Nephron progenitor cell (in vitro differentiated cells): ENCODE results near the gene URB1.

Experiments used
- DNase-seq: peaks from one replicate; pipeline ENCODE4 v3.0.0; 2021
- H3K27ac Mint-ChIP-seq: 2 replicates; pipeline ENCODE4 v1.8.0; 2021; ENCODE audit warnings: mild to moderate bottlenecking, moderate library complexity, mixed read lengths
- H3K27me3 Mint-ChIP-seq: 2 replicates; pipeline ENCODE4 v1.8.0; 2021; ENCODE audit warnings: mild to moderate bottlenecking, low read depth, mixed read lengths; ENCODE audit not compliant: poor library complexity
- H3K36me3 Mint-ChIP-seq: 2 replicates; pipeline ENCODE4 v1.8.0; 2021; ENCODE audit warnings: low read depth, mixed read lengths
- H3K4me1 Mint-ChIP-seq: 2 replicates; pipeline ENCODE4 v1.8.0; 2021; ENCODE audit warnings: mixed read lengths
- H3K4me3 Mint-ChIP-seq: 2 replicates; pipeline ENCODE4 v1.8.0; 2021; ENCODE audit warnings: mild to moderate bottlenecking, moderate library complexity, mixed read lengths
- H3K9me3 Mint-ChIP-seq: 2 replicates; pipeline ENCODE4 v1.8.0; 2021; ENCODE audit warnings: mild to moderate bottlenecking, moderate library complexity, mixed read lengths
- CTCF ChIP-seq: fragments of 200-600 bp; sonication (generic); IDR thresholded peaks from 2 replicates; pipeline ENCODE4 v1.5.0; 2021; ENCODE audit warnings: antibody characterized with exemption

The URB1 gene

DNA sequence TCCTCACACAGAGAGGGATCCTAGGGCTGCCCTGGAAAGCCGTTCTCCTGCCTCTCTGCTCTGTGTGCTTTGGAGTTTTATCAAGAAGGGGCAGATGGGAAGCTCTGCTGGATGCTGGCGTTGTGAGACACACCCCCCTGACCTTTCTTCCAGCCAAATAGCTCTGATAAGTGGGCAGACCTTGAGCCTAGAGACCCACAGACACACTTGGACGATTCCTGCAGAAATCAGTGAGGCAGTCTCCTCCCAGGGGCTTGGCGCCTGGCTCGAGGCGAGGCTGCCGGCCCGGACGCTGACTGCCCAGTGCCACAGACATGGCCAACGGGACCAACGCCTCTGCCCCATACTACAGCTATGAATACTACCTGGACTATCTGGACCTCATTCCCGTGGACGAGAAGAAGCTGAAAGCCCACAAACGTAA lies 94.1 kb downstream of the URB1 start, which contains the start of gene MRAP:
Gene MRAP (plus strand): TSS at position 198 of the 424 bp plus-strand sequence. CDS start 117 bp downstream, at position 315.
- Mint-ChIP-seq H3K4me3 (no peak within 1 kb of the TSS), H3K36me3 (peaks cover 23% of the 10 kb centered on the region), H3K9me3 (no peaks in the 10 kb centered on the region), H3K27me3 (no peaks in the 10 kb centered on the region), H3K27ac (peak within 1 kb of the TSS; percentile 45), H3K4me1 (no peaks in the 10 kb centered on the region)
- no peak for DNase-seq
- TF ChIP-seq CTCF = no peak

GRCh38 chr21:32298148-32298559 lies 94.7 kb downstream of the URB1 start:
- Mint-ChIP-seq H3K27ac (no peak overlapping the region), H3K9me3 (no peaks in the 10 kb centered on the region), H3K36me3 (peaks cover 23% of the 10 kb centered on the region), H3K4me1 (no peaks in the 10 kb centered on the region), H3K4me3 (no peak overlapping the region), H3K27me3 (no peaks in the 10 kb centered on the region)
- TF ChIP-seq CTCF = no peak
- no peak for DNase-seq

GRCh38 chr21:32297449-32297848 lies 95.4 kb downstream of the URB1 start:
- H3K27me3 Mint-ChIP-seq = no peaks in the 10 kb centered on the region
- peaks cover 23% of the 10 kb centered on the region for H3K36me3 Mint-ChIP-seq
- no peaks in the 10 kb centered on the region for H3K9me3 Mint-ChIP-seq
- TF ChIP-seq CTCF = no peak
- no peaks in the 10 kb centered on the region for H3K4me1 Mint-ChIP-seq
- H3K27ac Mint-ChIP-seq = no peak overlapping the region
- H3K4me3 Mint-ChIP-seq = no peak overlapping the region
- DNase-seq = no peak

- no peak overlapping the region for H3K4me3 Mint-ChIP-seq
- H3K4me1 Mint-ChIP-seq = peaks cover 1% of the 10 kb centered on the region
- peaks cover 18% of the 10 kb centered on the region for H3K36me3 Mint-ChIP-seq
- peaks cover 27% of the 10 kb centered on the region for H3K9me3 Mint-ChIP-seq
- no peak overlapping the region for H3K27ac Mint-ChIP-seq
- DNase-seq = no peak
- H3K27me3 Mint-ChIP-seq = peaks cover 4% of the 10 kb centered on the region
- TF ChIP-seq CTCF = no peak
Measured at GRCh38 chr21:32285476-32285875, 107.3 kb downstream of the URB1 start.

DNA sequence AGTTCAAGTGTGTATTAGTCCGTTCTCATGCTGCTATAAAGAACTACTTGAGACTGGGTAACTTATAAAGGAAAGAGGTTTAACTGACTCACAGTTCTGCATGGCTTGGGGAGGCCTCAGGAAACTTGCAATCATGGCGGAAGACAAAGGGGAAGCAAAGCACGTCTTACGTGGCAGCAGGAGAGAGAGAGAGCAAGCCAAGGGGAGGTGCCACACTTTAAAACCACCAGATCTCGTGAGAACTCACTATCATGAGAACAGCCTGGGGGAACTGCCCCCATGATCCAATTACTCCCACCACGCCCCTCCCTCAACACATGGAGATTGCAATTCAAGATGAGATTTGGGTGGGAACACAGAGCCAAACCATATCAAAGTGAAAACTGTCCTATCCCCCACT lies 109.8 kb downstream of the URB1 start:
- H3K27ac Mint-ChIP-seq = no peak overlapping the region
- no peaks in the 10 kb centered on the region for H3K27me3 Mint-ChIP-seq
- no peak for TF ChIP-seq CTCF
- peaks cover 18% of the 10 kb centered on the region for H3K36me3 Mint-ChIP-seq
- H3K9me3 Mint-ChIP-seq = peaks cover 18% of the 10 kb centered on the region
- H3K4me1 Mint-ChIP-seq = peaks cover 20% of the 10 kb centered on the region
- DNase-seq = no peak
- H3K4me3 Mint-ChIP-seq = no peak overlapping the region

DNA sequence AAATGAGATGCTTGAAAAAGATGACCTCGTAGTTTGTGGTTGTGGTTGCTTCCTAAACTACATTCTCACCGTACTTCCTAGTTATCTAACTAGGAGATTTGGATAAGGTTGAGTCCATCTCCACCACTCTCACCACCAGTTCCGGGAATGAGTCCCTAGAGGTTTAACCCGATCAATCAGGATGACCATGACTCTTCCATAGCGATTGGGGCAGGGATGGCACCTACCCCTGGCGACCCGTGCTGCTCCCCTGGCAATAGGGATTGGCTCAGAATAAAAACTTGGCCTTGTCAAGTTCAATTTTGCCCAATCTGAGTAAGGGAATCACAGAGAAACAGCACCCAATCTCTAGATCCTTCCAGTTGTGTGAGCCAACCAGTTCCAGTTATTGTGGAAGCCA lies 111.3 kb downstream of the URB1 start:
- Mint-ChIP-seq H3K4me1 (peaks cover 34% of the 10 kb centered on the region), H3K27ac (no peak overlapping the region), H3K9me3 (peaks cover 12% of the 10 kb centered on the region), H3K27me3 (peaks cover 1% of the 10 kb centered on the region), H3K36me3 (peaks cover 13% of the 10 kb centered on the region), H3K4me3 (no peak overlapping the region)
- DNase-seq = no peak
- TF ChIP-seq CTCF = no peak
